OCI-LY1 (cell line): ENCODE results near the gene WTAP.

Experiments used
- H2AFZ ChIP-seq: fragments of 200-600 bp; sonication (generic), shearing (Covaris generic); 2 replicates; pipeline ENCODE4 v1.6.0; 2014; ENCODE audit warnings: antibody characterized with exemption, mild to moderate bottlenecking, low read length
- H3F3A ChIP-seq: fragments of 200-600 bp; sonication (generic), shearing (Covaris generic); 2 replicates; pipeline ENCODE4 v1.6.0; 2014; ENCODE audit warnings: mild to moderate bottlenecking, antibody characterized with exemption, low read length, moderate library complexity; ENCODE audit not compliant: insufficient read depth
- H3K27ac ChIP-seq: fragments of 200-600 bp; sonication (generic); 2 replicates; pipeline ENCODE4 v1.5.1; 2014; ENCODE audit warnings: low read length, mixed run types, mild to moderate bottlenecking, low read depth; ENCODE audit not compliant: poor library complexity, severe bottlenecking
- H3K27me3 ChIP-seq: fragments of 200-600 bp; sonication (generic); 2 replicates; pipeline ENCODE4 v1.6.0; 2014; ENCODE audit warnings: antibody characterized with exemption, mild to moderate bottlenecking, low read length, moderate library complexity; ENCODE audit not compliant: insufficient read depth
- H3K36me3 ChIP-seq: fragments of 200-600 bp; sonication (generic); 2 replicates; pipeline ENCODE4 v1.6.1; 2014; ENCODE audit warnings: mild to moderate bottlenecking, antibody characterized with exemption, low read length, moderate library complexity, mixed read lengths; ENCODE audit not compliant: insufficient read depth
- H3K4me1 ChIP-seq: fragments of 200-600 bp; sonication (generic); 2 replicates; pipeline ENCODE4 v1.5.1; 2014; ENCODE audit warnings: mild to moderate bottlenecking, low read length, moderate library complexity; ENCODE audit not compliant: insufficient read depth, severe bottlenecking
- H3K4me2 ChIP-seq: fragments of 200-600 bp; sonication (generic), shearing (Covaris generic); 2 replicates; pipeline ENCODE4 v1.6.1; 2014; ENCODE audit warnings: low read length
- H3K4me3 ChIP-seq: fragments of 200-600 bp; sonication (generic); 2 replicates; pipeline ENCODE4 v1.5.1; 2014; ENCODE audit warnings: low read length, low read depth, mild to moderate bottlenecking, mixed read lengths; ENCODE audit not compliant: poor library complexity, severe bottlenecking
- H3K79me2 ChIP-seq: fragments of 200-600 bp; shearing (Covaris generic); 2 replicates; pipeline ENCODE4 v1.6.1; 2016; ENCODE audit warnings: mixed run types, low read length, mixed read lengths; ENCODE audit not compliant: insufficient read depth
- H3K9ac ChIP-seq: fragments of 200-600 bp; sonication (generic), shearing (Covaris generic); 2 replicates; pipeline ENCODE4 v1.6.1; 2014; ENCODE audit warnings: mild to moderate bottlenecking, low read length, mixed read lengths
- H3K9me2 ChIP-seq: fragments of 200-600 bp; sonication (generic), shearing (Covaris generic); 2 replicates; pipeline ENCODE4 v1.6.1; 2014; ENCODE audit warnings: low read depth, mild to moderate bottlenecking, low read length, mixed read lengths
- H3K9me3 ChIP-seq: fragments of 200-600 bp; shearing (Covaris generic); 2 replicates; pipeline ENCODE4 v1.6.1; 2014; ENCODE audit warnings: low read length, mixed read lengths
- H4K20me1 ChIP-seq: fragments of 200-600 bp; sonication (generic), shearing (Covaris generic); 2 replicates; pipeline ENCODE4 v1.6.0; 2016; ENCODE audit warnings: mild to moderate bottlenecking, low read length; ENCODE audit not compliant: insufficient read depth
- CTCF ChIP-seq: fragments of 200-600 bp; sonication (generic), shearing (Covaris generic); IDR thresholded peaks from 2 replicates; pipeline ENCODE4 v1.5.1; 2017; ENCODE audit warnings: mild to moderate bottlenecking, antibody characterized with exemption, low read length, moderate library complexity, mixed read lengths
- EZH2 ChIP-seq: fragments of 200-600 bp; sonication (generic), shearing (Covaris generic); IDR thresholded peaks from 2 replicates; pipeline ENCODE4 v1.8.0; 2017; ENCODE audit warnings: borderline replicate concordance, mixed run types, mild to moderate bottlenecking, antibody characterized with exemption, low read length, moderate library complexity, mixed read lengths

The WTAP gene

GRCh38 chr6:159800141-159800865 lies 73.0 kb downstream of the WTAP start, which contains the start of gene PNLDC1:
TSS of gene PNLDC1 (plus strand) at chr6:159800276. CDS start at chr6:159800308, 32 bp downstream.
- Histone ChIP-seq H3K27ac (no peak within 1 kb of the TSS), H3K9ac (no peak within 1 kb of the TSS)

GRCh38 chr6:159801935-159802334 lies 74.6 kb downstream of the WTAP start:
- no peak for TF ChIP-seq CTCF
- no peak for TF ChIP-seq EZH2
- H3K27ac ChIP-seq = no peak overlapping the region
- H3K79me2 ChIP-seq = no peaks in the 10 kb centered on the region

More at GRCh38 chr6:159800141-159800865, 73.0 kb downstream of the WTAP start, which contains the start of gene PNLDC1:
- Histone ChIP-seq H3K9me3 (no peaks in the 10 kb centered on the region), H3F3A (no peaks in the 10 kb centered on the region), H3K4me2 (no peak within 1 kb of the TSS), H3K4me3 (no peak within 1 kb of the TSS), H2AFZ (no peak within 1 kb of the TSS), H3K9me2 (no peaks in the 10 kb centered on the region), H3K79me2 (no peaks in the 10 kb centered on the region), H3K36me3 (peaks cover 35% of the 10 kb centered on the region), H3K4me1 (no peaks in the 10 kb centered on the region), H3K27me3 (no peaks in the 10 kb centered on the region), H4K20me1 (no peaks in the 10 kb centered on the region)
- TF ChIP-seq EZH2 = no peak
- no peak for TF ChIP-seq CTCF

GRCh38 chr6:159804504-159804903 lies 77.2 kb downstream of the WTAP start:
- Histone ChIP-seq H3F3A (no peaks in the 10 kb centered on the region), H3K36me3 (peaks cover 4% of the 10 kb centered on the region; the same call in 1 of the 2 replicates), H4K20me1 (no peaks in the 10 kb centered on the region), H3K9me3 (no peaks in the 10 kb centered on the region), H3K79me2 (no peaks in the 10 kb centered on the region), H3K4me1 (no peaks in the 10 kb centered on the region), H3K4me3 (no peak overlapping the region), H3K9ac (no peak overlapping the region), H3K9me2 (no peaks in the 10 kb centered on the region), H3K27ac (no peak overlapping the region), H3K27me3 (no peaks in the 10 kb centered on the region), H2AFZ (no peak overlapping the region), H3K4me2 (no peak overlapping the region)
- no peak for TF ChIP-seq EZH2
- no peak for TF ChIP-seq CTCF

More at GRCh38 chr6:159801935-159802334, 74.6 kb downstream of the WTAP start:
- Histone ChIP-seq H3K36me3 (peaks cover 29% of the 10 kb centered on the region), H2AFZ (no peak overlapping the region), H3K9ac (no peak overlapping the region), H3K9me2 (no peaks in the 10 kb centered on the region), H3F3A (no peaks in the 10 kb centered on the region), H3K4me2 (no peak overlapping the region), H3K4me3 (no peak overlapping the region), H3K9me3 (no peaks in the 10 kb centered on the region), H3K4me1 (no peaks in the 10 kb centered on the region), H4K20me1 (no peaks in the 10 kb centered on the region), H3K27me3 (no peaks in the 10 kb centered on the region)
